Measurements from ENCODE around the gene FLNC.

The FLNC gene

GRCh38 chr7:128801003-128801402 is 29.2 kb upstream of the FLNC start:
- no peak for DNase-seq (ENCODE audit: low read depth)

GRCh38 chr7:128801667-128802418 is 28.4 kb upstream of the FLNC start:
- no peak for DNase-seq (ENCODE audit: low read depth)

GRCh38 chr7:128804484-128804883 is 25.7 kb upstream of the FLNC start:
- DNase-seq (ENCODE audit: low read depth), result no peak

GRCh38 chr7:128805225-128805624 is 25.0 kb upstream of the FLNC start:
- DNase-seq (ENCODE audit: low read depth), result no peak

- DNase-seq (ENCODE audit: low read depth), result no peak
These were observed 23.0 kb upstream of the FLNC start for GRCh38 chr7:128807191-128807590.

- DNase-seq (ENCODE audit: low read depth), result no peak
These were observed 20.8 kb upstream of the FLNC start for GRCh38 chr7:128809363-128809762.

GRCh38 chr7:128810473-128810872 is 19.7 kb upstream of the FLNC start:
- DNase-seq (ENCODE audit: low read depth), result no peak

GRCh38 chr7:128810997-128811396 is 19.2 kb upstream of the FLNC start:
- no peak for DNase-seq (ENCODE audit: low read depth)

GRCh38 chr7:128811631-128812430 is 18.4 kb upstream of the FLNC start:
- DNase-seq (ENCODE audit: low read depth), result no peak

- DNase-seq (ENCODE audit: low read depth), result no peak
These were observed 17.6 kb upstream of the FLNC start for GRCh38 chr7:128812514-128813168.

- no peak for DNase-seq (ENCODE audit: low read depth)
These were observed 15.7 kb upstream of the FLNC start for GRCh38 chr7:128814499-128814898.

- no peak for DNase-seq (ENCODE audit: low read depth)
These were observed 14.8 kb upstream of the FLNC start for GRCh38 chr7:128815289-128815942.

- DNase-seq (ENCODE audit: low read depth), result no peak
These were observed 11.5 kb upstream of the FLNC start for GRCh38 chr7:128818694-128819093.

- DNase-seq (ENCODE audit: low read depth), result no peak
These were observed 8.5 kb upstream of the FLNC start for GRCh38 chr7:128821724-128822123.

GRCh38 chr7:128826512-128826911 is 3.7 kb upstream of the FLNC start:
- no peak for DNase-seq (ENCODE audit: low read depth)

GRCh38 chr7:128826916-128827247 is 3.3 kb upstream of the FLNC start:
- DNase-seq (ENCODE audit: low read depth), result no peak

- no peak for DNase-seq (ENCODE audit: low read depth)
These were observed 2.8 kb upstream of the FLNC start for GRCh38 chr7:128827248-128827958.

- DNase-seq (ENCODE audit: low read depth), result no peak
These were observed 2.1 kb upstream of the FLNC start for GRCh38 chr7:128827971-128828711.

- no peak for DNase-seq (ENCODE audit: low read depth)
These were observed 627 bp upstream of the FLNC start for GRCh38 chr7:128829391-128830166.
